Tongue (tissue), 2 donors: ENCODE results near the gene LCN1. TPM values are rescaled to one million over a fixed set of nuclear protein-coding genes. Genes with fewer than 3 reads are reported as not detected.
"Not testable (repeated sequence)": the region's sequence is repeated elsewhere in the genome, so short reads cannot be mapped to it uniquely, and the experiment has no call there.

Experiments used
- DNase-seq: peaks from one replicate; pipeline ENCODE4 v3.0.0-alpha.2; 2015
- total RNA-seq: library from RNA; depleted of rRNA; stranded (reverse); fragments of >200 nt; gene quantifications from one replicate; pipeline ENCODE4 v1.2.3, GENCODE V29; 2014

Gene LCN1
- total RNA-seq, 1 donor from 2014 or later: 373 TPM

GRCh38 chr9:135546792-135547617, 25.8 kb downstream of the LCN1 start:
- not testable (repeated sequence) for DNase-seq

- DNase-seq: no peak
These were observed 26.8 kb downstream of the LCN1 start for GRCh38 chr9:135547756-135548736.

- DNase-seq: not testable (repeated sequence)
These were observed 28.5 kb downstream of the LCN1 start for GRCh38 chr9:135549478-135550343.

- no peak for DNase-seq
These were observed 29.2 kb downstream of the LCN1 start for GRCh38 chr9:135550344-135550918.

- peak; percentile 5 for DNase-seq
These were observed 29.8 kb downstream of the LCN1 start for GRCh38 chr9:135551031-135551430.

GRCh38 chr9:135551456-135551855, 30.2 kb downstream of the LCN1 start:
- no peak for DNase-seq

- DNase-seq: no peak
These were observed 30.9 kb downstream of the LCN1 start for GRCh38 chr9:135552021-135552697.

- no peak for DNase-seq
These were observed 31.5 kb downstream of the LCN1 start for GRCh38 chr9:135552698-135553171.

- no peak for DNase-seq
These were observed 33.5 kb downstream of the LCN1 start for GRCh38 chr9:135554718-135555117.

GRCh38 chr9:135555203-135555602, 34.0 kb downstream of the LCN1 start:
- DNase-seq: no peak

- no peak for DNase-seq
These were observed 34.7 kb downstream of the LCN1 start for GRCh38 chr9:135555910-135556309.

GRCh38 chr9:135559606-135560005, 38.4 kb downstream of the LCN1 start:
- no peak for DNase-seq

GRCh38 chr9:135561391-135562234, 40.4 kb downstream of the LCN1 start, which contains the start of gene PAEP:
PAEP (plus strand) TSS chr9:135561756.
- no peak for DNase-seq

- DNase-seq: no peak
These were observed 41.0 kb downstream of the LCN1 start for GRCh38 chr9:135562235-135562745.

GRCh38 chr9:135563039-135563476, 41.8 kb downstream of the LCN1 start:
- DNase-seq: no peak

- DNase-seq: no peak
These were observed 42.6 kb downstream of the LCN1 start for GRCh38 chr9:135563858-135564257.

GRCh38 chr9:135565141-135565628, 43.9 kb downstream of the LCN1 start:
- no peak for DNase-seq

GRCh38 chr9:135565636-135566035, 44.4 kb downstream of the LCN1 start:
- no peak for DNase-seq

- DNase-seq: no peak
These were observed 45.3 kb downstream of the LCN1 start for GRCh38 chr9:135566552-135566951.
